OCI-LY7 (cell line): ENCODE data around the gene HCAR2. TPM values are rescaled to one million over a fixed set of nuclear protein-coding genes. Genes with fewer than 3 reads are reported as not detected.
"Not testable (repeated sequence)": the region's sequence is repeated elsewhere in the genome, so short reads cannot be mapped to it uniquely, and the experiment has no call there.

Source experiments
- BruUV-seq: library from RNA; stranded (reverse); fragments of 400-500 nt; replicated peaks from 2 replicates; lab custom pipeline; 2021; lab: Mats Ljungman, UMichigan
- CTCF ChIA-PET: fragments of 300-600 bp; sonication (Branson Sonifier 250); formaldehyde crosslinking; loops from one replicate; lab custom pipeline; 2022; ENCODE audit warnings: antibody characterized with exemption; ENCODE audit not compliant: unreplicated experiment; lab: Charles Lee
- POLR2A ChIA-PET: fragments of 300-600 bp; sonication (Branson Sonifier 250); formaldehyde crosslinking; loops from one replicate; lab custom pipeline; 2022; ENCODE audit warnings: antibody characterized with exemption; lab: Charles Lee
- DNase-seq: peaks from one replicate; pipeline ENCODE4 v3.0.0-alpha.2; 2015; ENCODE audit warnings: low spot score
- H2AFZ ChIP-seq: fragments of 200-600 bp; sonication (generic), shearing (Covaris generic); 2 replicates; pipeline ENCODE4 v1.6.1; 2014; ENCODE audit warnings: mild to moderate bottlenecking, antibody characterized with exemption, low read length, moderate library complexity
- H3K27ac ChIP-seq: fragments of 200-600 bp; sonication (generic); 2 replicates; pipeline ENCODE4 v1.5.1; 2014; ENCODE audit warnings: mixed run types, low read depth, mild to moderate bottlenecking, moderate library complexity, low read length, inconsistent platforms; ENCODE audit not compliant: poor library complexity, severe bottlenecking
- H3K36me3 ChIP-seq: fragments of 200-600 bp; sonication (generic); 2 replicates; pipeline ENCODE4 v1.6.1; 2014; ENCODE audit warnings: mild to moderate bottlenecking, antibody characterized with exemption, low read length, moderate library complexity, mixed read lengths; ENCODE audit not compliant: insufficient read depth
- H3K4me1 ChIP-seq: fragments of 200-600 bp; sonication (generic); 2 replicates; pipeline ENCODE4 v1.5.1; 2014; ENCODE audit warnings: mild to moderate bottlenecking, low read length; ENCODE audit not compliant: insufficient read depth, poor library complexity, severe bottlenecking
- H3K4me2 ChIP-seq: fragments of 200-600 bp; sonication (generic); 2 replicates; pipeline ENCODE4 v1.6.1; 2014; ENCODE audit warnings: mild to moderate bottlenecking, low read length
- H3K4me3 ChIP-seq: fragments of 200-600 bp; sonication (generic); 2 replicates; pipeline ENCODE4 v1.5.1; 2014; ENCODE audit warnings: mild to moderate bottlenecking, low read depth, low read length; ENCODE audit not compliant: poor library complexity, severe bottlenecking
- H3K79me2 ChIP-seq: fragments of 200-600 bp; sonication (generic); 2 replicates; pipeline ENCODE4 v1.6.1; 2016; ENCODE audit warnings: low read depth, mild to moderate bottlenecking, low read length, moderate library complexity, mixed read lengths; ENCODE audit not compliant: insufficient read depth
- H3K9me2 ChIP-seq: fragments of 200-600 bp; sonication (generic); 2 replicates; pipeline ENCODE4 v1.6.1; 2016; ENCODE audit warnings: mild to moderate bottlenecking, low read length, mixed read lengths; ENCODE audit not compliant: insufficient read depth
- H3K9me3 ChIP-seq: fragments of 200-600 bp; sonication (generic); 2 replicates; pipeline ENCODE4 v1.6.1; 2014; ENCODE audit warnings: mild to moderate bottlenecking, mixed run types, low read length, mixed read lengths
- H4K20me1 ChIP-seq: fragments of 200-600 bp; sonication (generic); 2 replicates; pipeline ENCODE4 v1.6.1; 2014; ENCODE audit warnings: mild to moderate bottlenecking, antibody characterized with exemption, low read length, moderate library complexity, mixed read lengths; ENCODE audit not compliant: insufficient read depth
- CTCF ChIP-seq: fragments of 200-600 bp; sonication (generic); conservative IDR thresholded peaks from 2 replicates; pipeline ENCODE4 v1.5.1; 2014; ENCODE audit warnings: mild to moderate bottlenecking, antibody characterized with exemption, low read length, moderate library complexity, mixed read lengths
- EZH2phosphoT487 ChIP-seq: fragments of 200-600 bp; sonication (generic); IDR thresholded peaks from 2 replicates; pipeline ENCODE4 v1.6.1; 2018; ENCODE audit warnings: low read depth, borderline replicate concordance, mild to moderate bottlenecking, mixed run types, antibody characterized with exemption, low read length, moderate library complexity, mixed read lengths
- intact Hi-C: fragments of 100-400 bp; cut with micrococcal nuclease; formaldehyde crosslinking; loops from one replicate; pipeline ENCODE4 v1.10.0; 2022; ENCODE audit not compliant: unreplicated experiment
- total RNA-seq, 2 experiments: library from RNA; depleted of rRNA in 1 of 2; stranded (reverse); fragments of >200 nt in 1 of 2; shearing (Covaris generic) in 1 of 2; gene quantifications; 2 replicates each; pipeline ENCODE4 v1.2.3, GENCODE V29; 2014 to 2022

The HCAR2 gene
- total RNA-seq, 2 experiments from 2014 or later: not detected

DNA sequence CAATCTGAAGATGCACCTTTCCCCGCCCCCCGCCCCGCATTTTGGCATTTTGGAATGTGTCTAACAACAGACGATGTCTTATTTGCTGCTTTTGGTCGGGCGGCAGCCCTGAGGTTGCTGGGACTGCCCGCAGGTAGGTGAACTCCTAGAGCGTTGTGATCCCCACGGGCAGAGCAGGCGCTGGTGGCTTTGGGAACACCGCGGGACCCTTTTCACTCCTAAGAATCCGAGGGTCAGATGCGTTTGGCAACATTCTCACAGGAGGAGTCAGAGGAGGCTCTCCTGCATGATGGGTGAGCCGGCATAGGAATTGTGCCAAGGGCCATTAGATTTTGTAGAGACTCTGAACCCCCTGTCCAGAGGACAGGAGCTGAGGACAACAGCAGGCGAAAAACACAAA lies 41.9 kb downstream of the HCAR2 start:
- H3K79me2 ChIP-seq: no peaks in the 10 kb centered on the region
- DNase-seq: no peak
- no peak overlapping the region for H2AFZ ChIP-seq
- TF ChIP-seq CTCF (no peak), EZH2phosphoT487 (no peak)
- POLR2A ChIA-PET: interaction anchor here (0.6 kb wide), 1 partner anchor 30 kb away, joined by 4 read pairs; no protein-coding TSS in a partner anchor
- H3K4me1 ChIP-seq: no peaks in the 10 kb centered on the region
- H3K9me2 ChIP-seq: no peaks in the 10 kb centered on the region
- H3K4me3 ChIP-seq: no peak overlapping the region
- no peaks in the 10 kb centered on the region for H4K20me1 ChIP-seq
- no peak overlapping the region for H3K27ac ChIP-seq
- no peaks in the 10 kb centered on the region for H3K36me3 ChIP-seq
- CTCF ChIA-PET: no interaction called here
- no peak overlapping the region for H3K4me2 ChIP-seq
- intact Hi-C loops: no loop called here
- no peaks in the 10 kb centered on the region for H3K9me3 ChIP-seq
- no TSS peak for BruUV-seq

DNA sequence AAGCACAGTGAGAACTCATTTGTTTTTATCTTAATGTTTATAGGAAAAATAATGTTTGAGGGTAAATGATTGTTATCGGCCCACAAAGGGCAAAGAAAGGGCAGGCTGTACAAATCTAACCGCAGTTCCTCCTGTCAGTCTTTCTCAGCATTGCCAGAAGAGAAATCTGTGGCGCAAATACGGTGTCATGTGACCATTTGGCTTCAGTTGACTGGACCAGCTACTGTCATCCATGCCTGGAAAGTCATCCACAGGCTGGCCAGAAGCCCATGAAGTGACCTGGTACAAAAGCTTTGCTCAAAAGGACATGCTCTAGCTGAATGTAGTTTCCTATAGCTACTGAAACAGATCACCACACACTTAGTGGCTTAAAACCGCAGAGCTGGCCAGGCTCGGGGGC lies 43.6 kb downstream of the HCAR2 start:
- Histone ChIP-seq H3K36me3 (no peaks in the 10 kb centered on the region), H3K27ac (no peak overlapping the region), H4K20me1 (no peaks in the 10 kb centered on the region), H3K4me2 (no peak overlapping the region), H3K9me2 (no peaks in the 10 kb centered on the region), H3K79me2 (no peaks in the 10 kb centered on the region), H2AFZ (no peak overlapping the region), H3K4me1 (no peaks in the 10 kb centered on the region), H3K9me3 (no peaks in the 10 kb centered on the region), H3K4me3 (no peak overlapping the region)
- no peak for DNase-seq
- TF ChIP-seq CTCF (no peak), EZH2phosphoT487 (no peak)
- intact Hi-C loops: no loop called here
- CTCF ChIA-PET: no interaction called here
- BruUV-seq: no TSS peak
- POLR2A ChIA-PET: interaction anchor here (0.7 kb wide), 1 partner anchor 287 kb away, joined by 4 read pairs; no protein-coding TSS in a partner anchor

DNA sequence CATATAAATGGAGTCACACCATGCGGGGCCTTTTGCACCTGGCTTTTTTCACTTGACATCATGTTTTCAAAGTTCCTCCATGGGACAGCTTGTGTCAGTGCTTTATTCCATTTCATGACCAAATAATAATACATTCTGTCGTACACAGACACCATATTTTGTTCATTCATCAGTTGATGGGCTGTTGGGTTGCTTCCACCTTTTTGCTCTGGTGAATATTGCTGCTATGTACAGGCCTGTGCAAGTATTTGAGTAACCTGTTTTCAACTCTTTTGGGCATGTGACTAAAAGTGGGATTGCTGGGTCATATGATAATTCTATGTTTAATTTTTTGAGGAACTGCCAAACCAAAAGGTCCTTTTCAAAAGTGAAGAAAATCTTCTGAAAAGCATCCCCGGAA lies 46.9 kb downstream of the HCAR2 start:
- Histone ChIP-seq H3K9me3 (no peaks in the 10 kb centered on the region), H3K4me3 (no peak overlapping the region), H2AFZ (no peak overlapping the region), H4K20me1 (no peaks in the 10 kb centered on the region), H3K4me2 (no peak overlapping the region), H3K4me1 (no peaks in the 10 kb centered on the region), H3K9me2 (no peaks in the 10 kb centered on the region), H3K27ac (no peak overlapping the region), H3K36me3 (no peaks in the 10 kb centered on the region), H3K79me2 (no peaks in the 10 kb centered on the region)
- ChIA-PET CTCF (no interaction called here), POLR2A (interaction anchor here (0.6 kb wide), 1 partner anchor 129 kb away, joined by 4 read pairs; no protein-coding TSS in a partner anchor)
- TF ChIP-seq CTCF: no peak
- TF ChIP-seq EZH2phosphoT487: no peak
- intact Hi-C loops: no loop called here
- no TSS peak for BruUV-seq
- DNase-seq: no peak

GRCh38 chr12:122653291-122653690 lies 49.9 kb downstream of the HCAR2 start:
- CTCF ChIA-PET, H3K4me1 ChIP-seq, DNase-seq, H3K4me3 ChIP-seq, H3K9me3 ChIP-seq, H3K27ac ChIP-seq, H3K79me2 ChIP-seq, H2AFZ ChIP-seq, POLR2A ChIA-PET, H3K9me2 ChIP-seq, H4K20me1 ChIP-seq, H3K36me3 ChIP-seq, BruUV-seq, H3K4me2 ChIP-seq, intact Hi-C loops: not testable (repeated sequence)
